Ascending aorta (tissue), 2 donors: ENCODE data around the gene SMC5. TPM values are rescaled to one million over a fixed set of nuclear protein-coding genes. Genes with fewer than 3 reads are reported as not detected.
A peak's percentile ranks its signal among the peaks of the same experiment; 100 is the strongest.

Experiments
- DNase-seq, 2 donors: peaks; one replicate each; pipeline ENCODE4 v3.0.0-alpha.2; 2019; ENCODE audit warnings: low spot score in 2 of 2
- H3K27ac ChIP-seq, 2 donors: fragments of 200-600 bp; sonication (generic); one replicate each; pipeline ENCODE4 v1.5.1; 2016 to 2017; ENCODE audit warnings: mild to moderate bottlenecking in 1 of 2
- H3K27me3 ChIP-seq: fragments of 200-600 bp; sonication (generic); one replicate; pipeline ENCODE4 v1.5.1; 2017
- H3K36me3 ChIP-seq, 2 donors: fragments of 200-600 bp; sonication (generic); one replicate each; pipeline ENCODE4 v1.5.1; 2016
- H3K4me1 ChIP-seq, 2 donors: fragments of 200-600 bp; sonication (generic); one replicate each; pipeline ENCODE4 v1.5.1; 2016 to 2017; ENCODE audit warnings: mild to moderate bottlenecking in 1 of 2
- H3K4me3 ChIP-seq, 2 donors: fragments of 200-600 bp; sonication (generic); one replicate each; pipeline ENCODE4 v1.5.1; 2016 to 2017; ENCODE audit warnings: mild to moderate bottlenecking in 1 of 2
- H3K9me3 ChIP-seq, 2 donors: fragments of 200-600 bp; sonication (generic); one replicate each; pipeline ENCODE4 v1.5.1; 2016
- intact Hi-C: fragments of 100-400 bp; cut with DNase I; formaldehyde crosslinking; loops from one replicate; pipeline ENCODE4 v1.15.1; 2023
- total RNA-seq: library from RNA; depleted of rRNA; stranded (reverse); fragments of >200 nt; gene quantifications from one replicate; pipeline ENCODE4 v1.1.0, GENCODE V29; 2016
- TF ChIP-seq, protein P1 (sequence below), 3 experiments: fragments of 200-600 bp in 2 of 3; fragments of 450-650 bp in 1 of 3; sonication (generic) in 2 of 3; IDR thresholded peaks; one replicate each; pipeline ENCODE4 v1.5.1; 2016 to 2019; ENCODE audit warnings: antibody characterized with exemption in 3 of 3, mild to moderate bottlenecking in 1 of 3, moderate library complexity in 1 of 3

Gene SMC5
- total RNA-seq, 1 donor from 2014 or later = 13.9 TPM

DNA sequence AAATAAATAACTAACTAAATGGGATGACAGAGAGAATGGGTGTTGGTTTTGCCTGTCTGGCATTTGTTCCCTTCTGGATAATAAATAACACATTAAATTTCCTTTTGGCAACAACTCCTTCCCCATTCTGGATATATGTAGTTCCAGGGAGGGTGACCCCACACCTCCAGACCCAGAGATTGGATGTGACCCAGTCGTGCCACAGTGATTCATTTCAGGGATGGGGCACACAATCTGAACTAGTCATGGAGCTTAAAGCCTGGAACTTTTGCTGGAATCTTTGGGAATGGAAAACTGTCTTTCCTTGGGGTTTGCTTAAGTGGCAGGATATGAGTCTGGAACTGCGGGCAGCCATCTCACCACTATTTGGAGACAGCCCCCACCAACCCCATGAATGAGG lies 144.4 kb downstream of the SMC5 start:
- Histone ChIP-seq H3K4me3 (peak overlapping the region; percentile 11 to 92), H3K9me3 (no peaks in the 10 kb centered on the region), H3K27me3 (no peaks in the 10 kb centered on the region), H3K36me3 (peaks cover 3 to 8% of the 10 kb centered on the region in 2 donors), H3K4me1 (peaks cover 34 to 91% of the 10 kb centered on the region in 2 donors), H3K27ac (peak overlapping the region; percentile 57 to 69)
- TF ChIP-seq, protein P1, sequence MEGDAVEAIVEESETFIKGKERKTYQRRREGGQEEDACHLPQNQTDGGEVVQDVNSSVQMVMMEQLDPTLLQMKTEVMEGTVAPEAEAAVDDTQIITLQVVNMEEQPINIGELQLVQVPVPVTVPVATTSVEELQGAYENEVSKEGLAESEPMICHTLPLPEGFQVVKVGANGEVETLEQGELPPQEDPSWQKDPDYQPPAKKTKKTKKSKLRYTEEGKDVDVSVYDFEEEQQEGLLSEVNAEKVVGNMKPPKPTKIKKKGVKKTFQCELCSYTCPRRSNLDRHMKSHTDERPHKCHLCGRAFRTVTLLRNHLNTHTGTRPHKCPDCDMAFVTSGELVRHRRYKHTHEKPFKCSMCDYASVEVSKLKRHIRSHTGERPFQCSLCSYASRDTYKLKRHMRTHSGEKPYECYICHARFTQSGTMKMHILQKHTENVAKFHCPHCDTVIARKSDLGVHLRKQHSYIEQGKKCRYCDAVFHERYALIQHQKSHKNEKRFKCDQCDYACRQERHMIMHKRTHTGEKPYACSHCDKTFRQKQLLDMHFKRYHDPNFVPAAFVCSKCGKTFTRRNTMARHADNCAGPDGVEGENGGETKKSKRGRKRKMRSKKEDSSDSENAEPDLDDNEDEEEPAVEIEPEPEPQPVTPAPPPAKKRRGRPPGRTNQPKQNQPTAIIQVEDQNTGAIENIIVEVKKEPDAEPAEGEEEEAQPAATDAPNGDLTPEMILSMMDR (IDR thresholded peaks at IDR 0.05) = no peak
- intact Hi-C loops = no loop called here
- DNase-seq = peak in 1 of 2 donors; percentile 64

DNA sequence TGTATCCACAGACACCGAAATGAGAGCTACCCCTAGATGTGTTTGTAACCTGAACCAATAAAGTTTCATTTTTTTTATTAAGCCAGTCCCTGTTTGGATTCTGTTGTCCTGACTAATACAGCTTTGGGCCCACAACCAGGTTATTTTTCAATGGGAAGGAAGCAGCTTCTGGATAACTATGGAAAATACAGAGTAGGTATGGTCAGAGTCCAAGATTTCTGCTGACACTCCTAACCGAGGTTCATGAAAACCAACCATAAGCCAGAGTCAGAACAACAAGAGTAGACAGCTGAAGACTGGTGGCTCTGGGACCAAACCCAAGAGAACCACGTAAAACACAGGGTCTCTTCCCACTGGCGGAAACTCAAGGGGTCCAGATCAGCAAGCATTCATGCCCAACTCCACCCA lies 144.8 kb downstream of the SMC5 start:
- peaks cover 37 to 92% of the 10 kb centered on the region in 2 donors for H3K4me1 ChIP-seq
- H3K9me3 ChIP-seq = no peaks in the 10 kb centered on the region
- H3K4me3 ChIP-seq = peak overlapping the region; percentile 11 to 92
- peak in 1 of 2 donors; percentile 49 for DNase-seq
- no peaks in the 10 kb centered on the region for H3K27me3 ChIP-seq
- TF ChIP-seq, protein P1 (IDR thresholded peaks at IDR 0.05) = no peak
- H3K27ac ChIP-seq = peak overlapping the region; percentile 57 to 69
- peaks cover 3 to 8% of the 10 kb centered on the region in 2 donors for H3K36me3 ChIP-seq
- intact Hi-C loops = no loop called here

DNA sequence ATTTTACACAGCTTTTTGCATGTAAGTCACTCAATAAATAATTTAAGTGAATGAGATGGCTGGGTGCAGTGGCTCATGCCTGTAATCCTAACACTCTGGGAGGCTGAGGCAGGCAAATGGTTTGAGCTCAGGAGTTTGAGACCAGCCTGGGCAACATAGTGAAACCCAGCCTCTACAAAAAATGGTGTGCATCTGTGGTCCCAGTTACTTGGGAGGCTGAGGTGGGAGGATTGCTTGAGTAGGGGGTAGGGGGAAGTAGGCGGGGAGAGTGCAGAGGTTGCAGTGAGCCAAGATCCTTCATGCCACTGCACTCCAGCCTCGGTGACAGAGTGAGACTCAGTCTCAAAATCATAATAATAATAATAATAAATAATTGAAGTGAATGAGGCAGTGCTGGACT lies 145.5 kb downstream of the SMC5 start:
- Histone ChIP-seq H3K27ac (peak overlapping the region; percentile 57 to 69), H3K36me3 (peaks cover 3 to 9% of the 10 kb centered on the region in 2 donors), H3K27me3 (no peaks in the 10 kb centered on the region), H3K9me3 (no peaks in the 10 kb centered on the region), H3K4me3 (peak overlapping the region; percentile 11 to 92), H3K4me1 (peaks cover 37 to 92% of the 10 kb centered on the region in 2 donors)
- peak in 1 of 2 donors; percentile 50 for DNase-seq
- TF ChIP-seq, protein P1 (IDR thresholded peaks at IDR 0.05) = no peak
- intact Hi-C loops = no loop called here

Other genes with a start within 250 kb of the SMC5 start
- 3.4 TPM for gene MAMDC2, start 215.1 kb upstream of the SMC5 start, total RNA-seq
- gene KLF9, start 155.7 kb downstream of the SMC5 start, total RNA-seq = 98.7 TPM